Measurements from ENCODE around the gene GAN. TPM values are rescaled to one million over a fixed set of nuclear protein-coding genes. Genes with fewer than 3 reads are reported as not detected.

The GAN gene
- total and polyA plus RNA-seq, 2 donors (not counting 1 experiment from before 2014, with no cell fraction given) = 0.79 to 6.9 TPM

GRCh38 chr16:81310045-81310644, 4.6 kb upstream of the GAN start:
- Histone ChIP-seq H3K27me3 (replicated peaks in 1 of 4; ENCODE audit: control extremely low read depth in 1 of 4, control insufficient read depth in 3 of 4, insufficient read depth in 4 of 4, low read length in 3 of 4) (no peaks in the 10 kb centered on the region), H3K4me1 (ENCODE audit: control insufficient read depth in 2 of 2, insufficient read depth in 2 of 2, low read length in 2 of 2) (peaks cover 11% of the 10 kb centered on the region in 2 donors), H3K4me3 (ENCODE audit: control extremely low read depth in 1 of 5, extremely low read depth in 1 of 5, insufficient read depth in 1 of 5, low read depth in 2 of 5, low read length in 4 of 5) (no peak overlapping the region), H3K4me2 (replicated peaks; ENCODE audit: low read depth, low read length, poor library complexity, severe bottlenecking) (no peak overlapping the region), H2AFZ (ENCODE audit: insufficient read depth, low read depth, low read length, poor library complexity, severe bottlenecking) (no peak overlapping the region), H4K20me1 (ENCODE audit: control insufficient read depth, insufficient read depth, low read length, poor library complexity, severe bottlenecking) (peaks cover 18% of the 10 kb centered on the region), H3K9me3 (ENCODE audit: control extremely low read depth in 1 of 3, control insufficient read depth in 2 of 3, insufficient read depth in 1 of 3, low read length in 2 of 3) (peaks cover 0 to 2% (median 0%) of the 10 kb centered on the region in 3 donors), H3K27ac (ENCODE audit: low read length in 2 of 2) (no peak overlapping the region), H3K36me3 (replicated peaks in 1 of 2; ENCODE audit: control extremely low read depth in 1 of 2, control insufficient read depth in 1 of 2, extremely low read depth in 1 of 2, insufficient read depth in 2 of 2, low read length in 1 of 2) (peaks cover 0 to 2% of the 10 kb centered on the region in 2 experiments), H3K79me2 (ENCODE audit: control insufficient read depth, insufficient read depth, low read length) (peaks cover 24% of the 10 kb centered on the region), H3K9ac (ENCODE audit: low read length) (no peak overlapping the region)
- no peaks in the 10 kb centered on the region for H3K9me3 Mint-ChIP-seq (ENCODE audit: insufficient read depth)
- intact Hi-C loops (cut with micrococcal nuclease) = loop anchor here (10.0 kb wide), 2 partner anchors 195 to 275 kb away; partner anchors contain the start of gene ATMIN
- ATAC-seq (ENCODE audit: low read depth) = no peak
- TF ChIP-seq EZH2 (IDR thresholded peaks at IDR 0.05; ENCODE audit: borderline replicate concordance, insufficient read depth, low read depth, low read length, poor library complexity, severe bottlenecking) = no peak
- TF ChIP-seq CTCF (IDR thresholded peaks at IDR 0.05) = no peak
- WGBS (ENCODE audit: insufficient coverage) = no CpG with 5 or more reads among the region's 5 CpGs
- no peak for DNase-seq
- CTCF ChIA-PET = no interaction called here
- peaks cover 28% of the 10 kb centered on the region for H3K4me1 Mint-ChIP-seq
- H3K4me3 Mint-ChIP-seq = no peak overlapping the region
- no peak overlapping the region for H3K27ac Mint-ChIP-seq
- no peaks in the 10 kb centered on the region for H3K27me3 Mint-ChIP-seq
- POLR2A ChIA-PET = no interaction called here

- H3K4me1 ChIP-seq (ENCODE audit: control insufficient read depth in 2 of 2, insufficient read depth in 2 of 2, low read length in 2 of 2) = peaks cover 16 to 18% of the 10 kb centered on the region in 2 donors
- H3K27ac ChIP-seq (ENCODE audit: low read length in 2 of 2) = no peak overlapping the region
- no peak for ATAC-seq (ENCODE audit: low read depth)
- no peak overlapping the region for H3K9ac ChIP-seq (ENCODE audit: low read length)
- no peak for DNase-seq
- Mint-ChIP-seq H3K4me3 (no peak overlapping the region), H3K27me3 (no peaks in the 10 kb centered on the region), H3K4me1 (peaks cover 34% of the 10 kb centered on the region), H3K27ac (no peak overlapping the region), H3K9me3 (ENCODE audit: insufficient read depth) (no peaks in the 10 kb centered on the region)
- H3K36me3 ChIP-seq (replicated peaks in 1 of 2; ENCODE audit: control extremely low read depth in 1 of 2, control insufficient read depth in 1 of 2, extremely low read depth in 1 of 2, insufficient read depth in 2 of 2, low read length in 1 of 2) = peaks cover 0 to 2% of the 10 kb centered on the region in 2 experiments
- no peak overlapping the region for H2AFZ ChIP-seq (ENCODE audit: insufficient read depth, low read depth, low read length, poor library complexity, severe bottlenecking)
- TF ChIP-seq EZH2 (IDR thresholded peaks at IDR 0.05; ENCODE audit: borderline replicate concordance, insufficient read depth, low read depth, low read length, poor library complexity, severe bottlenecking) = no peak
- no peak for TF ChIP-seq CTCF (IDR thresholded peaks at IDR 0.05)
- no peak overlapping the region for H3K4me3 ChIP-seq (ENCODE audit: control extremely low read depth in 1 of 5, extremely low read depth in 1 of 5, insufficient read depth in 1 of 5, low read depth in 2 of 5, low read length in 4 of 5)
- H3K79me2 ChIP-seq (ENCODE audit: control insufficient read depth, insufficient read depth, low read length) = peaks cover 32% of the 10 kb centered on the region
- H3K4me2 ChIP-seq (replicated peaks; ENCODE audit: low read depth, low read length, poor library complexity, severe bottlenecking) = no peak overlapping the region
- H3K9me3 ChIP-seq (ENCODE audit: control extremely low read depth in 1 of 3, control insufficient read depth in 2 of 3, insufficient read depth in 1 of 3, low read length in 2 of 3) = no peaks in the 10 kb centered on the region
- intact Hi-C loops (cut with micrococcal nuclease) = loop anchor here (10.0 kb wide), 2 partner anchors 193 to 277 kb away; partner anchors contain the start of gene ATMIN
- H3K27me3 ChIP-seq (replicated peaks in 1 of 4; ENCODE audit: control extremely low read depth in 1 of 4, control insufficient read depth in 3 of 4, insufficient read depth in 4 of 4, low read length in 3 of 4) = no peaks in the 10 kb centered on the region
- CTCF ChIA-PET = interaction anchor here (1.1 kb wide), 1 partner anchor 307 kb away, joined by 5 read pairs; no protein-coding TSS in a partner anchor
- H4K20me1 ChIP-seq (ENCODE audit: control insufficient read depth, insufficient read depth, low read length, poor library complexity, severe bottlenecking) = peaks cover 18% of the 10 kb centered on the region
- POLR2A ChIA-PET = no interaction called here
These were observed 3.0 kb upstream of the GAN start for GRCh38 chr16:81311762-81312161.
